GM18498 (cell line): ENCODE measurements around the gene FAM177A1.

ENCODE experiments used
- ATAC-seq: cut with Tn5 transposase; IDR thresholded peaks from one replicate; pipeline ENCODE4 v1.9.1; 2021; ENCODE audit warnings: mild to moderate bottlenecking, moderate library complexity; ENCODE audit not compliant: unreplicated experiment

FAM177A1 gene

DNA sequence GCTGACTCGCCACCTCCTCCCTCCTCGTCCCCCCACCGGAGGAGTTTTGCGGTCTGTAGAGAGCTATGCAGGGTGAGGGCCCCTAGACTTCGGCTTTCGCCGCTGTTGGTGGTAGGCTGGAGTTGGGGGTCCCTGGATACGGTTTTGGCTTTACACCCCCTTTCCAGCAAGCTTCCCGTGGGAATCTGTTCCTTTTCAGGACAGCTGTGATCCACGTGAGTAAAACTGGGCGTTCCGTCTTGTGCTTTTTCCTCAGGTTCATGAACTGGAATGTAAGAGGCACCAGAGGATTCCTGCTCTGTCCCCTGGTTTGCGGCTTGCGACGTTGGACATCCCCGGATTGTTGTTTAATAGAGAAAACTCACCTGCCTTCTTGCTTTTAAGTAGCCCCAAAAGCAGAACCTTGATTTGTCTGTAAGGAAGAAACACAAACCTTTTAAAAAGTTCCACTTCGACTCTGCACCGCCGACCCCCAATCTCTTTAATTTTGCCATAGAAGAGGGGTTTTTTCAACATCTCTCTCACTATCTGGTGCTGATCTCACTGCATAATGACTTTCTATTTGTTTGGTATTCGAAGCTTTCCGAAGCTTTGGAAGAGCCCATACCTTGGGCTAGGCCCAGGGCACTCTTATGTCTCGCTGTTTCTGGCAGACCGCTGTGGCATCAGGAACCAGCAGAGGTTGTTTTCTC is 76.8 kb downstream of the FAM177A1 start:
- ATAC-seq, result peak; percentile 2

DNA sequence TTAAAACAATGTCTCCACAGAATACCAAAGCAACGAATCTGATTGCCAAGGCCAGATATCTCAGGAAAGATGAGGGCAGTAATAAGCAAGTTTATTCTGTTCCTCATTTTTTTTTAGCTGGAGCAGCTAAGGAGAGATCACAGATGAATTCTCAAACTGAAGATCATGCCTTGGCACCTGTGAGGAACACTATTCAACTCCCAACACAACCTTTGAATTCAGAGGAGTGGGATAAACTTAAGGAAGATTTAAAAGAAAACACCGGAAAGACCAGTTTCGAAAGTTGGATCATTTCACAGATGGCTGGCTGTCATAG is 77.3 kb downstream of the FAM177A1 start:
- ATAC-seq, result no peak

- no peak for ATAC-seq
Measured at GRCh38 chr14:35124127-35124526, 78.1 kb downstream of the FAM177A1 start.
